ENCODE results near the gene OR52W1.
"Not testable (repeated sequence)": the region's sequence is repeated elsewhere in the genome, so short reads cannot be mapped to it uniquely, and the experiment has no call there.

Gene OR52W1

DNA sequence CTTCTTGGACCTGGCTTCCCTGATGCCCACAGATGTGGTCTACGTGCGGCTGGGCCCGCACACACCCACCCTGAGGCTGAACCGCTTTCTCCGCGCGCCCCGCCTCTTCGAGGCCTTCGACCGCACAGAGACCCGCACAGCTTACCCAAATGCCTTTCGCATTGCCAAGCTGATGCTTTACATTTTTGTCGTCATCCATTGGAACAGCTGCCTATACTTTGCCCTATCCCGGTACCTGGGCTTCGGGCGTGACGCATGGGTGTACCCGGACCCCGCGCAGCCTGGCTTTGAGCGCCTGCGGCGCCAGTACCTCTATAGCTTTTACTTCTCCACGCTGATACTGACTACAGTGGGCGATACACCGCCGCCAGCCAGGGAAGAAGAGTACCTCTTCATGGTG lies 41.1 kb downstream of the OR52W1 start:
- Histone ChIP-seq H3K36me3 (ENCODE audit: insufficient read depth, low read depth, low read length) (no peaks in the 10 kb centered on the region), H3K4me3 (ENCODE audit: low read length) (no peak overlapping the region), H3K9me3 (ENCODE audit: insufficient read depth, low read depth, low read length) (no peaks in the 10 kb centered on the region), H3K27ac (ENCODE audit: low read length) (no peak overlapping the region), H3K27me3 (ENCODE audit: insufficient read depth, low read length) (no peaks in the 10 kb centered on the region), H3K4me1 (ENCODE audit: insufficient read depth, low read length) (no peaks in the 10 kb centered on the region), H3K9ac (ENCODE audit: low read depth, low read length) (no peak overlapping the region)

DNA sequence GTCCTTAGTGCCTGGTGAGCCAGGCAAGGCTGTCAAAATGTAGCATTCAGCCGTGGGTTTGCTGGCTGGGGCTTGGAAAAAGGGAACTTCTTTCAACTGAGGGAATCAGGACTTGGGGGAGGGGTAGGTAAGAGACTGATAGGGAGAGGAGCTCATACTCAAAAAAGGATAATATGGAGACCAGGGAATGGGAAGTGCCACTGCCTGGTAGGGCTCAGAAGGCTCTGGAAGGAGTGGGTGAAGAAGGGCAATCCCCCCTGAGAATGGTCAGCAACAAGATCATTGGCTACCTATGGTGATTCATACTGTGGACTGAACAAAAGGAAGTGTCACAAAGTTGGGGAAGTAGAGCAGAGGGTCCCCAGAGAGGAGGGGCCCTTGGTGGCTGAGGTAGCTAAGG lies 41.8 kb downstream of the OR52W1 start:
- Histone ChIP-seq H3K4me1 (ENCODE audit: insufficient read depth, low read length) (no peaks in the 10 kb centered on the region), H3K27ac (ENCODE audit: low read length) (no peak overlapping the region), H3K9ac (ENCODE audit: low read depth, low read length) (no peak overlapping the region), H3K36me3 (ENCODE audit: insufficient read depth, low read depth, low read length) (no peaks in the 10 kb centered on the region), H3K4me3 (ENCODE audit: low read length) (no peak overlapping the region), H3K9me3 (ENCODE audit: insufficient read depth, low read depth, low read length) (no peaks in the 10 kb centered on the region), H3K27me3 (ENCODE audit: insufficient read depth, low read length) (no peaks in the 10 kb centered on the region)

GRCh38 chr11:6241316-6241715 lies 42.3 kb downstream of the OR52W1 start:
- Histone ChIP-seq H3K4me1 (ENCODE audit: insufficient read depth, low read length) (no peaks in the 10 kb centered on the region), H3K36me3 (ENCODE audit: insufficient read depth, low read depth, low read length) (no peaks in the 10 kb centered on the region), H3K27me3 (ENCODE audit: insufficient read depth, low read length) (no peaks in the 10 kb centered on the region), H3K27ac (ENCODE audit: low read length) (no peak overlapping the region), H3K9me3 (ENCODE audit: insufficient read depth, low read depth, low read length) (no peaks in the 10 kb centered on the region), H3K4me3 (ENCODE audit: low read length) (no peak overlapping the region), H3K9ac (ENCODE audit: low read depth, low read length) (no peak overlapping the region)

DNA sequence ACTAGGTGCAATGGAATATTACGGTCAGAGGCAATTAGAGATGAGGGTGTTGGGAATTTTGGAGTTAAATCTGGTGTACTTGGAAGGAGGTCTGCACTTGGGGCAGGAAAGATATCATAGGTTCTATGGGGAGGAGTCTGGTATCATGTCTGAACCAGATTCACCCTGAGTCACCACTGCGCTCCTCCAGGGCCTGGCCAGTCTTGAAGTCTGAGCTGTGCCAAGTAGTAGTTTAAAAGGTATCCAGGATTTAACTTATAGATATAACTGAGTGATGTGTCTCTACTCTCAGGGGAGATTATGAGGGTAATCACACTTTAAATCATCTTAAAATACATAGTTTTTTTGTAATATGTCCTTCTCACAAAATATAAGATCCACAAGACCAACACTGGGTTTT lies 46.5 kb downstream of the OR52W1 start:
- H3K9me3 ChIP-seq (ENCODE audit: insufficient read depth, low read depth, low read length): no peaks in the 10 kb centered on the region
- H3K27ac ChIP-seq (ENCODE audit: low read length): no peak overlapping the region
- no peak overlapping the region for H3K4me3 ChIP-seq (ENCODE audit: low read length)
- H3K4me1 ChIP-seq (ENCODE audit: insufficient read depth, low read length): no peaks in the 10 kb centered on the region
- H3K36me3 ChIP-seq (ENCODE audit: insufficient read depth, low read depth, low read length): no peaks in the 10 kb centered on the region
- no peak overlapping the region for H3K9ac ChIP-seq (ENCODE audit: low read depth, low read length)
- H3K27me3 ChIP-seq (ENCODE audit: insufficient read depth, low read length): no peaks in the 10 kb centered on the region

DNA sequence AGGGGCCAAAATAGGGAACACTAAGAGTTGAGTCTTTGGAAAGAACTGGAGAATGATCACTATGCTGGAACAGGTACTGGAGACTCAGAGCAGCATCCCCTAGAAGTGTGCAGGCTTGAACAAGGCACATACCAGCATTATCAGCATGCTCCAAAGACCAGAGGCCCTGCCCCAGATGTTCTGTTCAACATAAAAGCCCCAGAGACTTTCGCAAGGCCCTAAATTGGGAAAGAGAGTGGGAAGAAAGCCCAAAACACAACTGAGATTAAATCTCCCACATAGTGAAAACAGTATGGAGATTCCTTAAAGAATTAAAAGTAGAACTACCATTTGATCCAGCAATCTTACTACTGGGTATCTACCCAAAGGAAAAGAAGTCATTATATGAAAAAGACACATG lies 49.2 kb downstream of the OR52W1 start:
- no peak overlapping the region for H3K4me3 ChIP-seq (ENCODE audit: low read length)
- H3K36me3 ChIP-seq (ENCODE audit: insufficient read depth, low read depth, low read length): no peaks in the 10 kb centered on the region
- H3K27ac ChIP-seq (ENCODE audit: low read length): no peak overlapping the region
- H3K9ac ChIP-seq (ENCODE audit: low read depth, low read length): no peak overlapping the region
- no peaks in the 10 kb centered on the region for H3K27me3 ChIP-seq (ENCODE audit: insufficient read depth, low read length)
- no peaks in the 10 kb centered on the region for H3K9me3 ChIP-seq (ENCODE audit: insufficient read depth, low read depth, low read length)
- H3K4me1 ChIP-seq (ENCODE audit: insufficient read depth, low read length): no peaks in the 10 kb centered on the region

GRCh38 chr11:6248897-6249296 lies 49.9 kb downstream of the OR52W1 start:
- H3K9me3 ChIP-seq (ENCODE audit: insufficient read depth, low read depth, low read length); H3K27me3 ChIP-seq (ENCODE audit: insufficient read depth, low read length); H3K9ac ChIP-seq (ENCODE audit: low read depth, low read length); H3K4me3 ChIP-seq (ENCODE audit: low read length); H3K27ac ChIP-seq (ENCODE audit: low read length); H3K36me3 ChIP-seq (ENCODE audit: insufficient read depth, low read depth, low read length); H3K4me1 ChIP-seq (ENCODE audit: insufficient read depth, low read length): not testable (repeated sequence)
